Large intestine (tissue), 3 donors: ENCODE data around the gene VMP1. TPM values are rescaled to one million over a fixed set of nuclear protein-coding genes. Genes with fewer than 3 reads are reported as not detected.
"Not testable (repeated sequence)": the region's sequence is repeated elsewhere in the genome, so short reads cannot be mapped to it uniquely, and the experiment has no call there.

Source experiments
- DNase-seq, 2 donors: peaks; one replicate each; pipeline versions ENCODE4 v3.0.0 to v3.0.0-alpha.2; 2013
- H3K27ac ChIP-seq: one replicate; pipeline ENCODE4 v1.5.1; 2013; ENCODE audit warnings: low read length
- H3K27me3 ChIP-seq: 2 replicates; pipeline ENCODE4 v1.6.1; 2013; ENCODE audit warnings: low read length; ENCODE audit not compliant: control insufficient read depth, insufficient read depth
- H3K36me3 ChIP-seq: 2 replicates; pipeline ENCODE4 v1.6.1; 2013; ENCODE audit warnings: low read length; ENCODE audit not compliant: control insufficient read depth, insufficient read depth
- H3K4me1 ChIP-seq: one replicate; pipeline ENCODE4 v1.6.1; 2013; ENCODE audit warnings: low read length; ENCODE audit not compliant: control insufficient read depth, insufficient read depth
- H3K4me3 ChIP-seq: one replicate; pipeline ENCODE4 v1.5.1; 2013; ENCODE audit warnings: low read length
- H3K9me3 ChIP-seq: one replicate; pipeline ENCODE4 v1.6.1; 2013; ENCODE audit warnings: mild to moderate bottlenecking, low read depth, low read length, moderate library complexity; ENCODE audit not compliant: control insufficient read depth
- WGBS: methylation state at CpG from one replicate; pipeline ENCODE4 v1.1.5; 2013; ENCODE audit warnings: low lambda C conversion rate; ENCODE audit not compliant: insufficient coverage; 5-methylcytosine and 5-hydroxymethylcytosine counted together
- polyA plus RNA-seq: library from polyadenylated mRNA; unstranded; fragments of 120-200 nt; gene quantifications from one replicate; pipeline ENCODE4 v1.2.1, GENCODE V29; 2013

The VMP1 gene
- polyA plus RNA-seq, 1 donor: 224 TPM

DNA sequence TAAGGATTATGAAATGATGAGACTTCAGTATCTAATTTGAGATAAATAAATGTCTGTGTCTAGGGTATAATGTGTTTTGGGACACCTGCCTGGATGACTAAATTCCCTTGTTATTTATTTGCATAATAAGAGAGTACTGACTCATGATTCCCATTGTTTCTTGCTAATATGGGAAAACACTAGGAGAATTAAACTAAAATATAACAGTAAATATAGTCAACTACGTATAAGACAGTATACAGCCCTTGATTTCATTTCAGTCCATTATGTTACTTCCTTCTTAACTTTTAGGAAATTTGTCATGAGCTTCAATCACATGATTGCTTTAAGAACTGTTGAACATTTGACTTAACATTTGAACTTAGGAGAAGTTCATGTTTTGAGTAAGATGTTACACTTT, 62.4 kb downstream of the VMP1 start:
- H3K4me1 ChIP-seq: no peaks in the 10 kb centered on the region
- no peak for DNase-seq
- no peak overlapping the region for H3K4me3 ChIP-seq
- H3K9me3 ChIP-seq: no peaks in the 10 kb centered on the region
- WGBS: no CpG with 5 or more reads among the region's 1 CpG
- no peaks in the 10 kb centered on the region for H3K27me3 ChIP-seq
- H3K36me3 ChIP-seq: peaks cover 24% of the 10 kb centered on the region
- H3K27ac ChIP-seq: no peak overlapping the region

DNA sequence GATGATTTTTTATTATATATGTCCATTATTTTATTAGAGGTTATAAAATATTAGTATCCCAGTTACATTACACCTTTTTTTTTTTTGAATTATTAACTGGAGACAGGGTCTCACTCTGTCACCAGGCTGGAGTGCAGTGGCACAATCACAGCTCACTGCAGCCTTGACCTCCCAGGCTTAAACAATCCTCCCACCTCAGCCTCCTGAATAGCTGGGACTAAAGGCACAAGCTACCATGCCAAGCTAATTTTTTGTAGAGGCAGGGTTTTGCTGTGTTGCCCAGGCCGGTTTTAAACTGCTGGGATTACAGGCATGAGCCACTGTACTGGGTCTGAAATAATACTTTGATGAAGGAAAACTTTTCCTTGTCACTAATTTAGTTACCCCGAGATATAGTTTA, 63.6 kb downstream of the VMP1 start:
- H3K27ac ChIP-seq: no peak overlapping the region
- no peak for DNase-seq
- H3K4me1 ChIP-seq: no peaks in the 10 kb centered on the region
- H3K27me3 ChIP-seq: no peaks in the 10 kb centered on the region
- H3K36me3 ChIP-seq: peaks cover 28% of the 10 kb centered on the region
- H3K9me3 ChIP-seq: no peaks in the 10 kb centered on the region
- no peak overlapping the region for H3K4me3 ChIP-seq
- 100% methylated on average over 1 of the region's 2 CpGs for WGBS

DNA sequence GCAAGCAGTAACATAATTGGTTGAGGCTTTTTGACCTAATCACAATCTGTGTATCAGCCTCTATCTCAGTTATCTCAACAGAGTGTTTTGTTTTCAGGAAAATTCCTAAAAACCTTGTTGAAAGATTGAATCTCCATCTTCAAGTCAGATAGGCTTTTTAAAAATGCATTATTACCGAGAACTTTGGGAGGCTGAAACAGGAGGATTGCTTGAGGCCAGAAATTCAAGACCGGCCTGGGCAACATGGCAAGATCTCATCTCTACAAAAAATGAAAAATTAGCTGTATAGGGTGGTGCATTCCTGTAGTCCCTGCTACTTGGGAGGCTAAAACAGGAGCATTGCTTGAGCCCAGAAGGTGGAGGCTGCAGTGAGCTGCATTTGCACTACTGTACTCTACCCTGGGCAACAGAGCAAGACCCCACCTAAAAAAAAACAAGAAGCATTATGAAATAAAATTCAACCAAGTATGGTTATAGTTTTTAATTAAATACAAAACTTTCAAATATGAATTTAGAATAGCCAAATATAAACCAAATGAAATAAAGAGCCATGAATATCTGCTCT, 68.4 kb downstream of the VMP1 start:
- Histone ChIP-seq H3K27me3 (no peaks in the 10 kb centered on the region), H3K36me3 (peaks cover 45% of the 10 kb centered on the region), H3K27ac (no peak overlapping the region), H3K9me3 (no peaks in the 10 kb centered on the region), H3K4me3 (no peak overlapping the region), H3K4me1 (no peaks in the 10 kb centered on the region)
- 80% methylated on average over 1 of the region's 2 CpGs for WGBS
- no peak for DNase-seq

DNA sequence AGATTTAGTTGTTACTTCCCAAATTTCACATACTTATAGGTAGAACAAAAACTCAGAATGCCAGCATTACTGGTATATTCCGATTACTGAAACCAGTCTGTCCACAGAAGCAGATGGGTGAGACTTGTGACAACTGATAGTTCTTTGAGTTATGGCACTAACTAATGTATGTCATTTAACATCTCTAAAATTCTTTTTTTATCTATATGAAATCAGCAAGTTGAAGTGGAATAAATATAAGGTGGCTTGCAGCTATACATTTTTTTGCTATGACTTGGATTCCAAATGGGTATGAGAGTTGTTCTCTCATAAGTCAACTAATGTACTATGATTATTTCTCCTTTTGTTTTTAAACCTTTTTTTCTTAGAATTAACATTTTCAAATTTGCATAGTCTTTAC, 69.1 kb downstream of the VMP1 start:
- WGBS: no CpG with 5 or more reads among the region's 1 CpG
- Histone ChIP-seq H3K27me3 (no peaks in the 10 kb centered on the region), H3K9me3 (no peaks in the 10 kb centered on the region), H3K27ac (no peak overlapping the region), H3K36me3 (peaks cover 45% of the 10 kb centered on the region), H3K4me1 (no peaks in the 10 kb centered on the region), H3K4me3 (no peak overlapping the region)
- no peak for DNase-seq

DNA sequence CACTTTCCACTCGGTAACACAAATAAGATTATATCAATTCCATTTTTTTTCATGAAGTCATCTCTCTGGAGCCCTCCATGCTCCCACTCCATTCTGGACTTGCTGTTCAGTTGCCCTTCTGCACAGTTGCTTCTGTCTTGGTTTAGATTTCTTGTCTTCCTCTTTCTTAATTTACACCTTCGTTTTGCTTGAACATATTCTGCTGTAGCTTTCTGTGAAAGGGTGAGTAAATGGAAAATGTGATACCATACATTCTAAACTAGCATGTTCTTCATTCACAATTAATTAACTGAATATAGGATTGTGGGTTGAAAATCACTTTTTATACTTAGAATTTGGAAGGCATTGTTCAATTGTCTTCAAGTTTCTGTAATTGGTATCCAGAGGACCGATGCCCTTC, 69.6 kb downstream of the VMP1 start:
- DNase-seq: no peak
- Histone ChIP-seq H3K9me3 (no peaks in the 10 kb centered on the region), H3K36me3 (peaks cover 43% of the 10 kb centered on the region), H3K27ac (no peak overlapping the region), H3K4me3 (no peak overlapping the region), H3K27me3 (no peaks in the 10 kb centered on the region), H3K4me1 (no peaks in the 10 kb centered on the region)
- 100% methylated on average over 2 of the region's 3 CpGs for WGBS

DNA sequence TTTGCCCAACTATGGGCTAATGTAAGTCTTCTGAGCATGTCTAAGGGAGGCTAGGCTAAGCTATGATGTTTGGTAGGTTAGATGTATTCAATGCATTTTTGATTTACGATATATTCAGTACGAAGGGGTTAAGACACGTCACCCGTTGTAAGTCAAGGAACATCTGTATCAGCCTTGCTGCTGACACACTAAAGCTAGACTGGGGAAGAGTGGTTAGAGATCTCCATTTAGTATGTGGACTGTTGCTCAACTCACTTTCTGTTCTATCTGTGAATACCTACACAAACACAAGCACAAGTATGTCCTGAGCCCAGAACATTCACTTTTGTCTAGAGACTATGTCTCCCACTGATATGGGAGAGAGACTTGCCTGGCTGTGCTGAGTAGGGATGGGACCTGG, 71.5 kb downstream of the VMP1 start:
- Histone ChIP-seq H3K4me3 (no peak overlapping the region), H3K27ac (no peak overlapping the region), H3K27me3 (no peaks in the 10 kb centered on the region), H3K9me3 (no peaks in the 10 kb centered on the region), H3K4me1 (peaks cover 8% of the 10 kb centered on the region), H3K36me3 (peaks cover 42% of the 10 kb centered on the region)
- WGBS: no CpG with 5 or more reads among the region's 4 CpGs
- no peak for DNase-seq

DNA sequence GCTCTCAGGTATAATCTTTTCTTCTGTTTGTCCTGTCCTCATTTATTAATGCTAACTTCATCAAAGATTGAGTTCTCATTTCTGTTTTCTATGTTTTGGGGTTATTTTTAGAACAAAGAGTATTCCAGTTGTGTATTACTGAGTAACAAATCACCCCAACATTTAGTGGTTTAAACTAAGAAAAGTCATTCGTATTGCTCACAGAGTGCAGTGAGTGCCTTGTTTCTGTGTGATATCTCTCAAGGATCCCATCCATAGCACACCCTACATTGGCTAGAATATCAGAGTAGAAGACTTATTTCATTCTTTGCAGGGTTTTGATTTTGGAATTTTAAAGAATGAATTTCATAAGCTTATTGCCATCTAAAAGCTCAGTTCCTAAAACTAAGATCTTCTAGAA, 72.1 kb downstream of the VMP1 start:
- H3K27ac ChIP-seq: no peak overlapping the region
- H3K4me1 ChIP-seq: peaks cover 13% of the 10 kb centered on the region
- H3K4me3 ChIP-seq: no peak overlapping the region
- DNase-seq: no peak
- H3K36me3 ChIP-seq: peaks cover 37% of the 10 kb centered on the region
- no CpG with 5 or more reads among the region's 1 CpG for WGBS
- H3K27me3 ChIP-seq: no peaks in the 10 kb centered on the region
- H3K9me3 ChIP-seq: no peaks in the 10 kb centered on the region

DNA sequence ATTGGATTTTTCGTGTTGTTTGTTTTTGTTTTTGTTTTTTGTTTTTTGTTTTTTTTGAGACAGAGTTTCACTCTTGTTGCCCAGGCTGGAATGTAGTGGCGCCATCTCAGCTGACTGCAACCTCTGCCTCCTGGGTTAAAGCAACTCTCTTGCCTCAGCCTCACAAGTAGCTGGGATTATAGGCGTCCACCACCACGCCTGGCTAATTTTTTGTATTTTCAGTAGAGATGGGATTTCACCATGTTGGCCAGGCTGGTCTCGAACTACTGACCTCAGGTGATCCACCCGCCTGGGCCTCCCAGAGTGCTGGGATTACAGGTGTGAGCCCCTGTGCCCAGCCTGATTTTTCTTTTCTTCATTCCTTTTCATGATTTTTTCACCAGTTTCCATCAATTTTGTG, 73.1 kb downstream of the VMP1 start:
- Histone ChIP-seq H3K36me3 (peaks cover 28% of the 10 kb centered on the region), H3K4me1 (peaks cover 21% of the 10 kb centered on the region)
- H3K9me3 ChIP-seq, H3K27me3 ChIP-seq, H3K27ac ChIP-seq, H3K4me3 ChIP-seq, DNase-seq: not testable (repeated sequence)
- WGBS: 85% methylated on average over 2 of the region's 6 CpGs

DNA sequence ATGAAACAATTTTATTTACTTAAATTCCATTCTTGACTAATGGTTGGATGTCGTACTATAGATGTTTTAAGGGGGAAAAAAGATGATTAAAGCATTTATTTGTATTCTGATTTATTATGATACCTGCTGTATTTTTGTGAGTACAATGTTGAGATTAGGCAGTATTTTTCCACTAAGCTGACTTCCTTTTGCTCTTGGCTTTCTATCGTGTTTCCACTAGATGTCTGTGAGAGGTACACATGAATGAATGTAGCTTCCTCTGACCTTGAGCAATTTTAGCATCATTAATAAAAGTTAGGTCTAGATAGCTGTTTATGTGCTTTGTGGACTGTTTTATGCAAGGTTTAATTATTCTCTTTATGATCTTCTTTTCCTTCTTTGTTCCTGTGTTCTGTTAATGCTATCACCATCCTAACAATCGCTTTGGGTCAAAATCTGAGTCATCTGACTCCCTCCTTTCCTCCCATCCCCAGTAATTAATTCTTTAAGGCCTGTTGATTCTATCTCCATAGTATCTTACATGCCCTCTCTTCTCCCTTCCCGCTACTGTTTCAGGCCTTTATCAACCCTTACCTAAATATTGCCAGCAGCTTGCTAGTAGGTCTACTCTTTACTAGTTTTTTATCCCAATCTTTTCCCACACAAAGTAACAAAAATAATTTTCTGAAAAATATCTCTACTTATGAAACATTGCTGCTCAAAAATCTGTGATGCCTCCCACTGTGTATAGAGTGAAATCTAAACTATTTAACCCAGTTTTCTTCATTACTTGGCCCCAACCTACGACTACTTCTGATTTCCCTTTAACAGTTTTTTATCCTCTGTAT, 76.0 kb downstream of the VMP1 start:
- Histone ChIP-seq H3K27ac (peak overlapping the region; percentile 90), H3K9me3 (no peaks in the 10 kb centered on the region), H3K4me1 (peaks cover 40% of the 10 kb centered on the region), H3K36me3 (peaks cover 9% of the 10 kb centered on the region), H3K27me3 (no peaks in the 10 kb centered on the region), H3K4me3 (no peak overlapping the region)
- DNase-seq: peak in 1 of 2 donors; percentile 30
- 81% methylated on average over 2 of the region's 5 CpGs for WGBS

DNA sequence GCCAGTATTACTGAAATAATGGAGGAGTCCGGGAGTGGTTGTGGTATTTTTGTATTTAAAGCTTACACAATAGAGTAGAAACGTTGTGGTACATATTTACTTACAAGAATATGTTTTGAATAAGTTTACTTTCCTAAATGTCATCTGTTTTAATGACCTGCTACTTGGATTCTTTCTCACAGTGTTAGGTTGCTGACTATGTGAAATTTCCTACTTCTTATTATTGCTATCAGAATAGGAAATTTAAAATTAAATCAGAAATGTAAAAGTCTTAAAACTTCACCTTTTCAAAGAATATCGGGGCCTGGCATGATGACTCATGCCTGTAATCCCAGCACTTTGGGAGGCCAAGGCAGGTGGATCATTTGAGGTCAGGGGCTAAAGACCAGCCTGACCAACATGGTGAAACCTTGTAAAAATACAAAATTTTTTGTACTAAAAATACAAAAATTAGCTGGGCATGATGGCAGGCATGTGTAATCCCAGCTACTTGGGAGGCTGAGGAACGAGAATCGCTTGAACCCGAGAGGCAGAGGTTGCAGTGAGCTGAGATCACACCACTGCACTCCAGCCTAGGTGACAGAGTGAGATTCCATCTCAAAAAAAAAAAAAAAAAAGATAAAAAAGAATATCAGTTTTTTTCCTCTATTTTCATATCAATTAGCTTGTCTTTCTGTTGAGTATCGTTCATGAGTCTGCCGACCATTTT, 77.8 kb downstream of the VMP1 start:
- peaks cover 2% of the 10 kb centered on the region for H3K36me3 ChIP-seq
- no CpG with 5 or more reads among the region's 8 CpGs for WGBS
- H3K4me3 ChIP-seq: no peak overlapping the region
- H3K4me1 ChIP-seq: peaks cover 48% of the 10 kb centered on the region
- H3K27me3 ChIP-seq: no peaks in the 10 kb centered on the region
- peak overlapping the region; percentile 90 for H3K27ac ChIP-seq
- no peak for DNase-seq
- H3K9me3 ChIP-seq: no peaks in the 10 kb centered on the region
